DOHH2 (cell line): ENCODE results near the gene CACNG1.

Experiments
- H3F3A ChIP-seq: fragments of 200-600 bp; sonication (generic), shearing (Covaris generic); 2 replicates; pipeline ENCODE4 v1.6.0; 2016; ENCODE audit warnings: antibody characterized with exemption, mild to moderate bottlenecking; ENCODE audit not compliant: control insufficient read depth, insufficient read depth
- H3K27ac ChIP-seq: fragments of 200-600 bp; sonication (generic); 2 replicates; pipeline ENCODE4 v1.5.1; 2014; ENCODE audit warnings: low read depth, mild to moderate bottlenecking, low read length, moderate library complexity
- H3K27me3 ChIP-seq: fragments of 200-600 bp; sonication (generic); 2 replicates; pipeline ENCODE4 v1.6.1; 2014; ENCODE audit warnings: mild to moderate bottlenecking, low read length, mixed read lengths; ENCODE audit not compliant: control insufficient read depth
- H3K36me3 ChIP-seq: fragments of 200-600 bp; sonication (generic); 2 replicates; pipeline ENCODE4 v1.6.1; 2014; ENCODE audit warnings: mild to moderate bottlenecking, low read length, moderate library complexity, mixed read lengths; ENCODE audit not compliant: control insufficient read depth
- H3K4me1 ChIP-seq: fragments of 200-600 bp; sonication (generic); 2 replicates; pipeline ENCODE4 v1.6.1; 2014; ENCODE audit warnings: mild to moderate bottlenecking, low read length, mixed read lengths; ENCODE audit not compliant: control insufficient read depth
- H3K4me2 ChIP-seq: fragments of 200-600 bp; sonication (generic); 2 replicates; pipeline ENCODE4 v1.6.0; 2014; ENCODE audit warnings: mild to moderate bottlenecking, low read length, moderate library complexity
- H3K4me3 ChIP-seq: fragments of 200-600 bp; sonication (generic); 2 replicates; pipeline ENCODE4 v1.5.1; 2014; ENCODE audit warnings: mild to moderate bottlenecking, low read length, mixed read lengths
- H3K79me2 ChIP-seq: fragments of 200-600 bp; sonication (generic); 2 replicates; pipeline ENCODE4 v1.6.1; 2014; ENCODE audit warnings: mild to moderate bottlenecking, low read length, mixed read lengths; ENCODE audit not compliant: control insufficient read depth
- H3K9me2 ChIP-seq: fragments of 200-600 bp; sonication (generic); replicated peaks from 2 replicates; pipeline ENCODE4 v1.6.1; 2014; ENCODE audit warnings: mild to moderate bottlenecking, low read length, mixed read lengths; ENCODE audit not compliant: control insufficient read depth
- H3K9me3 ChIP-seq: fragments of 200-600 bp; sonication (generic); 2 replicates; pipeline ENCODE4 v1.6.1; 2014; ENCODE audit warnings: antibody characterized with exemption, low read length, mixed read lengths; ENCODE audit not compliant: control insufficient read depth, insufficient read depth
- H4K20me1 ChIP-seq: fragments of 200-600 bp; sonication (generic); 2 replicates; pipeline ENCODE4 v1.6.0; 2014; ENCODE audit warnings: low read depth, mild to moderate bottlenecking, antibody characterized with exemption, low read length, moderate library complexity; ENCODE audit not compliant: control insufficient read depth, insufficient read depth
- EZH2phosphoT487 ChIP-seq: fragments of 200-600 bp; sonication (generic); IDR thresholded peaks from 2 replicates; pipeline ENCODE4 v1.6.1; 2017; ENCODE audit warnings: borderline replicate concordance, mild to moderate bottlenecking, antibody characterized with exemption, low read length, moderate library complexity, mixed read lengths
- TF ChIP-seq, protein P1 (sequence below): fragments of 200-600 bp; sonication (generic); IDR thresholded peaks from one replicate; pipeline ENCODE4 v1.5.1; 2014; ENCODE audit warnings: antibody characterized with exemption, mild to moderate bottlenecking, low read depth, low read length; ENCODE audit not compliant: poor library complexity, severe bottlenecking

Gene CACNG1

DNA sequence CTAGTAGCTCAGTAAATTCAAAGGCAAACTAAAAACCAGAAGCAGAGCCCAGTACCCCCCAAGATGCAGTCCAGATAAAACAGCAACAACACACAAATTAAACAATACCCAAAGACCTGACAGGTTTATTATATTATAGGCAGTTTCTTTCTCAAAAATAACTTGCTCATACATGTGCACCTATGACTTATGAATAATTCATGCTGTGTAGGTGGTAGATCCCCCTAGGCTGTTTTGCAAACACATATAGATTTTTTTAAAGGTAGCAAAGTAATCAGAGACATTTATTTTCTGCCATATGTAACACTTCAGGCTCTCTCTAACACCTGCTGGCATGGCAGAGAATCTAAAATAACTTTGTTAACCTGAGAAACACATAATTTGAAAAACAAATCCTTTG lies 27.2 kb downstream of the CACNG1 start:
- Histone ChIP-seq H3K79me2 (no peaks in the 10 kb centered on the region), H3K9me3 (no peaks in the 10 kb centered on the region), H3K36me3 (peaks cover 5% of the 10 kb centered on the region; the same call in 1 of the 2 replicates), H3K4me1 (no peaks in the 10 kb centered on the region), H3K4me3 (no peak overlapping the region), H3K27me3 (no peaks in the 10 kb centered on the region), H3K9me2 (no peaks in the 10 kb centered on the region), H3F3A (no peaks in the 10 kb centered on the region), H3K27ac (no peak overlapping the region), H3K4me2 (no peak overlapping the region), H4K20me1 (no peaks in the 10 kb centered on the region)
- no peak for TF ChIP-seq EZH2phosphoT487
- TF ChIP-seq, protein P1, sequence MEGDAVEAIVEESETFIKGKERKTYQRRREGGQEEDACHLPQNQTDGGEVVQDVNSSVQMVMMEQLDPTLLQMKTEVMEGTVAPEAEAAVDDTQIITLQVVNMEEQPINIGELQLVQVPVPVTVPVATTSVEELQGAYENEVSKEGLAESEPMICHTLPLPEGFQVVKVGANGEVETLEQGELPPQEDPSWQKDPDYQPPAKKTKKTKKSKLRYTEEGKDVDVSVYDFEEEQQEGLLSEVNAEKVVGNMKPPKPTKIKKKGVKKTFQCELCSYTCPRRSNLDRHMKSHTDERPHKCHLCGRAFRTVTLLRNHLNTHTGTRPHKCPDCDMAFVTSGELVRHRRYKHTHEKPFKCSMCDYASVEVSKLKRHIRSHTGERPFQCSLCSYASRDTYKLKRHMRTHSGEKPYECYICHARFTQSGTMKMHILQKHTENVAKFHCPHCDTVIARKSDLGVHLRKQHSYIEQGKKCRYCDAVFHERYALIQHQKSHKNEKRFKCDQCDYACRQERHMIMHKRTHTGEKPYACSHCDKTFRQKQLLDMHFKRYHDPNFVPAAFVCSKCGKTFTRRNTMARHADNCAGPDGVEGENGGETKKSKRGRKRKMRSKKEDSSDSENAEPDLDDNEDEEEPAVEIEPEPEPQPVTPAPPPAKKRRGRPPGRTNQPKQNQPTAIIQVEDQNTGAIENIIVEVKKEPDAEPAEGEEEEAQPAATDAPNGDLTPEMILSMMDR, result no peak

DNA sequence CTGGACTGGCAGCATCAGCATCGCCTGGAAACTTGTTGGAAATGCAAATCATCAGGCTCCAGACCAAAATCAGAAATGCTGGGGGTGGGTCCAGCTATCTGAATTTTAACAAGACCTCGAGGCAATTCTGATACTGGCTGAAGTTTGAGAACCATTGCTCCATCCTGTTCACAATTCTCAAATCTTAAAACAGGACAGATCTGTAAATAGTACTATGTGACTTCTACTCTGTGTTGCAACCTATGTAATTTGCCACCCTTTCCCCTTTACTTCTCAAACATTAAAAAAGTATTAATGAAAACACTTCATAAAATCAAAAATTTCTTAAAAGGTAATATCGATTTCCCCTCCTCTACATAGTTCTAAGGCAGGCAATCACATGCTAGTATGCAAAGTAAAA lies 28.5 kb downstream of the CACNG1 start:
- Histone ChIP-seq H3K4me1 (no peaks in the 10 kb centered on the region), H3K36me3 (peaks cover 6% of the 10 kb centered on the region; the same call in 1 of the 2 replicates), H3K27ac (no peak overlapping the region), H4K20me1 (no peaks in the 10 kb centered on the region), H3K9me2 (no peaks in the 10 kb centered on the region), H3K27me3 (no peaks in the 10 kb centered on the region), H3F3A (no peaks in the 10 kb centered on the region), H3K79me2 (no peaks in the 10 kb centered on the region), H3K4me3 (no peak overlapping the region), H3K9me3 (no peaks in the 10 kb centered on the region), H3K4me2 (no peak overlapping the region)
- TF ChIP-seq EZH2phosphoT487, result no peak
- TF ChIP-seq, protein P1, result no peak

DNA sequence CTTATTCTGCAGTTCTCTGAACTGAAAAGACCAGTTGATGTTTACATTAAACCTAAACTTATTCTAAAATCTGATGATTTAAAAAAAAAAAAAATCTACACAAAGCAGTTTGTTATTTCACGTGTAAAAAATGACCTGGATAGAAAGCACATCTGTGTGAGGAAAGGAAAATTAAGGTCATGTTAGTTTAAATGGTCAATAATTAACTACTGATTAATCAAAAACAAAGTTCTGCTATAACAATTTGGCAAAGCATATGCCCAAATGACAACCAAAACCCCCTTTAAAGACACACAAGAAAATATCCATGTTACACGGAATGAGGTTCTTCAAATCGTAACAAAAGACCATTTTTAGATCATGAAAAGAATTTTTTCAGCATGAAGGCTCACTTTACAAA lies 30.4 kb downstream of the CACNG1 start:
- H3K27ac ChIP-seq, result no peak overlapping the region
- no peaks in the 10 kb centered on the region for H3K27me3 ChIP-seq
- H3K4me3 ChIP-seq, result no peak overlapping the region
- no peak overlapping the region for H3K4me2 ChIP-seq
- no peaks in the 10 kb centered on the region for H3K9me3 ChIP-seq
- no peaks in the 10 kb centered on the region for H3K79me2 ChIP-seq
- TF ChIP-seq EZH2phosphoT487, result no peak
- TF ChIP-seq, protein P1, result no peak
- peaks cover 16% of the 10 kb centered on the region; the same call in 1 of the 2 replicates for H3K36me3 ChIP-seq
- H3K9me2 ChIP-seq, result no peaks in the 10 kb centered on the region
- H4K20me1 ChIP-seq, result no peaks in the 10 kb centered on the region
- no peaks in the 10 kb centered on the region for H3K4me1 ChIP-seq
- H3F3A ChIP-seq, result no peaks in the 10 kb centered on the region
